HG02884 (cell line): ENCODE data around the gene FRYL.
"Not testable (repeated sequence)": the region's sequence is repeated elsewhere in the genome, so short reads cannot be mapped to it uniquely, and the experiment has no call there.

Experiments
- ATAC-seq: cut with Tn5 transposase; IDR thresholded peaks from one replicate; pipeline ENCODE4 v1.9.1; 2021; ENCODE audit warnings: mild to moderate bottlenecking, moderate library complexity; ENCODE audit not compliant: unreplicated experiment

The FRYL gene

GRCh38 chr4:48668254-48669017 is 111.6 kb downstream of the FRYL start:
- no peak for ATAC-seq

GRCh38 chr4:48667148-48667547 is 112.9 kb downstream of the FRYL start:
- ATAC-seq, result no peak

- ATAC-seq, result no peak
Measured at GRCh38 chr4:48665555-48666186, 114.4 kb downstream of the FRYL start.

- no peak for ATAC-seq
Measured at GRCh38 chr4:48664938-48665337, 115.1 kb downstream of the FRYL start.

- ATAC-seq, result no peak
Measured at GRCh38 chr4:48661391-48661790, 118.7 kb downstream of the FRYL start.

GRCh38 chr4:48660347-48660746 is 119.7 kb downstream of the FRYL start:
- no peak for ATAC-seq

- ATAC-seq, result no peak
Measured at GRCh38 chr4:48654015-48654664, 125.9 kb downstream of the FRYL start.

GRCh38 chr4:48653217-48654014 is 126.7 kb downstream of the FRYL start:
- ATAC-seq, result no peak

- no peak for ATAC-seq
Measured at GRCh38 chr4:48651914-48652313, 128.2 kb downstream of the FRYL start.

GRCh38 chr4:48649505-48649904 is 130.6 kb downstream of the FRYL start:
- no peak for ATAC-seq

GRCh38 chr4:48645225-48645794 is 134.8 kb downstream of the FRYL start:
- no peak for ATAC-seq

GRCh38 chr4:48642421-48643374 is 137.4 kb downstream of the FRYL start:
- no peak for ATAC-seq

- no peak for ATAC-seq
Measured at GRCh38 chr4:48641401-48641800, 138.7 kb downstream of the FRYL start.

- ATAC-seq, result no peak
Measured at GRCh38 chr4:48640699-48641098, 139.4 kb downstream of the FRYL start.

GRCh38 chr4:48640225-48640624 is 139.9 kb downstream of the FRYL start:
- no peak for ATAC-seq

GRCh38 chr4:48639807-48640206 is 140.3 kb downstream of the FRYL start:
- no peak for ATAC-seq

GRCh38 chr4:48638586-48638985 is 141.5 kb downstream of the FRYL start:
- ATAC-seq, result not testable (repeated sequence)

GRCh38 chr4:48636911-48637310 is 143.2 kb downstream of the FRYL start:
- ATAC-seq, result no peak

- ATAC-seq, result no peak
Measured at GRCh38 chr4:48635980-48636379, 144.1 kb downstream of the FRYL start.

GRCh38 chr4:48635310-48635709 is 144.8 kb downstream of the FRYL start:
- peak; percentile 77 for ATAC-seq
